Measurements from ENCODE around the gene FAF1. TPM values are rescaled to one million over a fixed set of nuclear protein-coding genes. Genes with fewer than 3 reads are reported as not detected.

Gene FAF1
- total and polyA plus RNA-seq, 2 donors (not counting 3 experiments of a cell fraction or from before 2014, with no cell fraction given), result 9.0 to 57.6 TPM

GRCh38 chr1:50566405-50566804 lies 393.7 kb downstream of the FAF1 start:
- H2AFZ ChIP-seq (ENCODE audit: low read depth, low read length), result no peak overlapping the region
- no peak overlapping the region for H3K4me2 ChIP-seq (ENCODE audit: insufficient read depth, low read length)
- DNase-seq (ENCODE audit: low read depth, low spot score) (no peak), FAIRE-seq (no peak)
- no peak overlapping the region for H3K4me3 ChIP-seq (replicated peaks in 1 of 3; ENCODE audit: insufficient read depth in 1 of 3, low read depth in 1 of 3, low read length in 3 of 3)
- H3K4me1 ChIP-seq (ENCODE audit: control insufficient read depth, extremely low read depth, insufficient read depth, low read length), result no peaks in the 10 kb centered on the region
- BruUV-seq (replicated peaks), result no TSS peak
- ChIA-PET POLR2A (no interaction called here), CTCF (interaction anchor here (1.3 kb wide), 1 partner anchor 54 kb away, joined by 3 read pairs; no protein-coding TSS in a partner anchor)
- H3K27me3 ChIP-seq (ENCODE audit: control insufficient read depth in 2 of 2, insufficient read depth in 2 of 2, low read length in 2 of 2), result no peaks in the 10 kb centered on the region
- peaks cover 0 to 7% of the 10 kb centered on the region in 2 experiments for H3K36me3 ChIP-seq (ENCODE audit: control insufficient read depth in 2 of 2, extremely low read depth in 1 of 2, insufficient read depth in 2 of 2, low read length in 2 of 2)
- no peaks in the 10 kb centered on the region for H3K9me3 ChIP-seq (replicated peaks; ENCODE audit: control insufficient read depth, insufficient read depth, low read length)
- intact Hi-C loops (cut with micrococcal nuclease) (no loop called here), dilution Hi-C loops (cut with MboI; ENCODE audit: extremely low pct_ligation_motif_present, low sequenced_read_pairs) (no loop called here)
- H3K27ac ChIP-seq (ENCODE audit: insufficient read depth, low read depth, low read length), result no peak overlapping the region
- H3K9ac ChIP-seq (replicated peaks; ENCODE audit: extremely low read depth, insufficient read depth, low read length), result no peak overlapping the region
- TF ChIP-seq JUN (IDR thresholded peaks at IDR 0.05; ENCODE audit: borderline replicate concordance, insufficient read depth, insufficient read length, low read depth) (no peak), POLR2A (IDR thresholded peaks at IDR 0.05; ENCODE audit: low read depth, low read length) (no peak), EZH2 (IDR thresholded peaks at IDR 0.05; ENCODE audit: borderline replicate concordance, low read depth, low read length, severe bottlenecking) (no peak), CTCF (IDR thresholded peaks at IDR 0.05; ENCODE audit: extremely low read depth in 1 of 2, insufficient read depth in 1 of 2, low read depth in 1 of 2, low read length in 2 of 2) (no peak), POLR2AphosphoS5 (IDR thresholded peaks at IDR 0.05; ENCODE audit: insufficient read depth, low read depth, low read length) (no peak), MYC (IDR thresholded peaks at IDR 0.05; ENCODE audit: low read depth, low read length) (no peak), FOS (IDR thresholded peaks at IDR 0.05; ENCODE audit: borderline replicate concordance, insufficient read depth, low read length) (no peak), GATA2 (IDR thresholded peaks at IDR 0.05; ENCODE audit: insufficient read depth, insufficient read length, low read depth, low read length) (no peak), MAX (IDR thresholded peaks at IDR 0.05; ENCODE audit: insufficient read depth, insufficient read length) (no peak)
- no peaks in the 10 kb centered on the region for H4K20me1 ChIP-seq (replicated peaks; ENCODE audit: control insufficient read depth, extremely low read depth, insufficient read depth, low read length)
- no peaks in the 10 kb centered on the region for H3K9me1 ChIP-seq (replicated peaks; ENCODE audit: control insufficient read depth, extremely low read depth, insufficient read depth, low read length)
- no peaks in the 10 kb centered on the region for H3K79me2 ChIP-seq (ENCODE audit: control insufficient read depth, insufficient read depth, low read length)
